Right atrium auricular region (tissue), 2 donors: ENCODE data around the gene MMS22L. TPM values are rescaled to one million over a fixed set of nuclear protein-coding genes. Genes with fewer than 3 reads are reported as not detected.

ENCODE experiments used
- DNase-seq: peaks from one replicate; pipeline ENCODE4 v3.0.0-alpha.2; 2019; ENCODE audit warnings: low spot score
- H3K27ac ChIP-seq, 2 donors: fragments of 200-600 bp; sonication (generic); 1 replicate in 1 of 2; 2 replicates in 1 of 2; pipeline ENCODE4 v1.5.1; 2016 to 2019
- H3K27me3 ChIP-seq, 2 donors: fragments of 200-600 bp; sonication (generic); one replicate each; pipeline versions ENCODE4 v1.5.1 to v1.6.0; 2017 to 2019
- H3K36me3 ChIP-seq: fragments of 200-600 bp; sonication (generic); one replicate; pipeline ENCODE4 v1.5.1; 2016
- H3K4me1 ChIP-seq, 2 donors: fragments of 200-600 bp; sonication (generic); one replicate each; pipeline versions ENCODE4 v1.5.1 to v1.6.0; 2017 to 2019
- H3K4me3 ChIP-seq, 2 donors: fragments of 200-600 bp; sonication (generic); 1 replicate in 1 of 2; 2 replicates in 1 of 2; pipeline ENCODE4 v1.5.1; 2017 to 2019; ENCODE audit warnings: mild to moderate bottlenecking in 1 of 2, moderate library complexity in 1 of 2
- H3K9me3 ChIP-seq, 2 donors: fragments of 200-600 bp; sonication (generic); one replicate each; pipeline ENCODE4 v1.5.1; 2019
- CTCF ChIP-seq, 2 donors: fragments of 200-600 bp; sonication (generic); IDR thresholded peaks; one replicate each; pipeline ENCODE4 v1.5.1; 2019; ENCODE audit warnings: antibody characterized with exemption in 2 of 2
- total RNA-seq, 2 donors: library from RNA; depleted of rRNA; stranded (reverse); fragments of >200 nt; gene quantifications; one replicate each; pipeline ENCODE4 v1.1.0, GENCODE V29; 2016

MMS22L gene
- total RNA-seq, 2 donors from 2014 or later, result 1.1 to 4.0 TPM

GRCh38 chr6:97203343-97203742, 79.7 kb downstream of the MMS22L start:
- no peaks in the 10 kb centered on the region for H3K9me3 ChIP-seq
- TF ChIP-seq CTCF (IDR thresholded peaks at IDR 0.05), result no peak
- H3K4me1 ChIP-seq, result no peaks in the 10 kb centered on the region
- H3K4me3 ChIP-seq, result no peak overlapping the region
- H3K27me3 ChIP-seq, result no peaks in the 10 kb centered on the region
- no peaks in the 10 kb centered on the region for H3K36me3 ChIP-seq
- no peak for DNase-seq
- H3K27ac ChIP-seq, result no peak overlapping the region

- Histone ChIP-seq H3K9me3 (no peaks in the 10 kb centered on the region), H3K36me3 (no peaks in the 10 kb centered on the region), H3K27me3 (no peaks in the 10 kb centered on the region), H3K27ac (no peak overlapping the region), H3K4me1 (no peaks in the 10 kb centered on the region), H3K4me3 (no peak overlapping the region)
- TF ChIP-seq CTCF (IDR thresholded peaks at IDR 0.05), result no peak
- no peak for DNase-seq
Measured at GRCh38 chr6:97198046-97198565, 84.9 kb downstream of the MMS22L start.

- H3K9me3 ChIP-seq, result no peaks in the 10 kb centered on the region
- TF ChIP-seq CTCF (IDR thresholded peaks at IDR 0.05), result no peak
- H3K27ac ChIP-seq, result no peak overlapping the region
- no peak for DNase-seq
- H3K4me1 ChIP-seq, result no peaks in the 10 kb centered on the region
- no peaks in the 10 kb centered on the region for H3K36me3 ChIP-seq
- no peak overlapping the region for H3K4me3 ChIP-seq
- H3K27me3 ChIP-seq, result no peaks in the 10 kb centered on the region
Measured at GRCh38 chr6:97195117-97195516, 87.9 kb downstream of the MMS22L start.

- H3K27me3 ChIP-seq, result no peaks in the 10 kb centered on the region
- TF ChIP-seq CTCF (IDR thresholded peaks at IDR 0.05), result no peak
- H3K27ac ChIP-seq, result no peak overlapping the region
- no peaks in the 10 kb centered on the region for H3K36me3 ChIP-seq
- no peaks in the 10 kb centered on the region for H3K9me3 ChIP-seq
- no peak for DNase-seq
- H3K4me3 ChIP-seq, result no peak overlapping the region
- no peaks in the 10 kb centered on the region for H3K4me1 ChIP-seq
Measured at GRCh38 chr6:97189767-97190166, 93.2 kb downstream of the MMS22L start.

- no peak for TF ChIP-seq CTCF (IDR thresholded peaks at IDR 0.05)
Measured at GRCh38 chr6:97187951-97188350, 95.1 kb downstream of the MMS22L start.

GRCh38 chr6:97186416-97186999, 96.5 kb downstream of the MMS22L start:
- Histone ChIP-seq H3K9me3 (no peaks in the 10 kb centered on the region), H3K27ac (no peak overlapping the region), H3K4me1 (no peaks in the 10 kb centered on the region), H3K27me3 (no peaks in the 10 kb centered on the region), H3K4me3 (no peak overlapping the region), H3K36me3 (no peaks in the 10 kb centered on the region)
- peak; percentile 64 for DNase-seq
- TF ChIP-seq CTCF (IDR thresholded peaks at IDR 0.05), result peak; percentile 75 to 88

More at GRCh38 chr6:97187951-97188350, 95.1 kb downstream of the MMS22L start:
- Histone ChIP-seq H3K36me3 (no peaks in the 10 kb centered on the region), H3K4me3 (no peak overlapping the region), H3K9me3 (no peaks in the 10 kb centered on the region), H3K27ac (no peak overlapping the region), H3K4me1 (no peaks in the 10 kb centered on the region), H3K27me3 (no peaks in the 10 kb centered on the region)
- DNase-seq, result no peak
